HG03521 (cell line): ENCODE results near the gene PAGR1.
A peak's percentile ranks its signal among the peaks of the same experiment; 100 is the strongest.
"Not testable (repeated sequence)": the region's sequence is repeated elsewhere in the genome, so short reads cannot be mapped to it uniquely, and the experiment has no call there.

Experiments
- ATAC-seq: cut with Tn5 transposase; IDR thresholded peaks from one replicate; pipeline ENCODE4 v1.9.1; 2021; ENCODE audit warnings: mild to moderate bottlenecking, moderate library complexity; ENCODE audit not compliant: unreplicated experiment

The PAGR1 gene

DNA sequence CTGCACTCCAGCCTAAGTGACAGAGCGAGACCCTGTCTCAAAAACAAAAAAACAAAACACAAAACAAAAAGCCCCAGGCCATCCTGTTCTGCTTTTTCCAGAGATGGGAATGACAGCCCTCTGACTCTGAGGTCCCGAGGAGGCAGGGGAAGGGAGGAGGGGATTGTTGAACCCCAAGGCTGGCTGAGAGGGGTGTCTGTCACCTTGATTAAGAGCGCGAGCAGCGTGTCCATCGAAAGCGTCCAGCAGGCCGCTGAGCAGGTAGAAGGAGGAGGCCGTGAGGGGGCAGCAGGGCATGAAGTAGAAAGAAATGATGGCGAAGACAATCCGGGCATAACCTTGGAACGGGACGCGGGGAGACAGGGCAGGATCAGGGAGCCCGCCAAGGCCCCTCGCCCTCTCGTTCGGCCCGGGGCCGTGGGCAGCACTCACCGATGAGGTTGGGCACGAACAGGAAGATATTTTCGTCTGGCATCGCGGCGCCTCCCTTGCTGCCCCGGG lies 46.5 kb downstream of the PAGR1 start:
- no peak for ATAC-seq

DNA sequence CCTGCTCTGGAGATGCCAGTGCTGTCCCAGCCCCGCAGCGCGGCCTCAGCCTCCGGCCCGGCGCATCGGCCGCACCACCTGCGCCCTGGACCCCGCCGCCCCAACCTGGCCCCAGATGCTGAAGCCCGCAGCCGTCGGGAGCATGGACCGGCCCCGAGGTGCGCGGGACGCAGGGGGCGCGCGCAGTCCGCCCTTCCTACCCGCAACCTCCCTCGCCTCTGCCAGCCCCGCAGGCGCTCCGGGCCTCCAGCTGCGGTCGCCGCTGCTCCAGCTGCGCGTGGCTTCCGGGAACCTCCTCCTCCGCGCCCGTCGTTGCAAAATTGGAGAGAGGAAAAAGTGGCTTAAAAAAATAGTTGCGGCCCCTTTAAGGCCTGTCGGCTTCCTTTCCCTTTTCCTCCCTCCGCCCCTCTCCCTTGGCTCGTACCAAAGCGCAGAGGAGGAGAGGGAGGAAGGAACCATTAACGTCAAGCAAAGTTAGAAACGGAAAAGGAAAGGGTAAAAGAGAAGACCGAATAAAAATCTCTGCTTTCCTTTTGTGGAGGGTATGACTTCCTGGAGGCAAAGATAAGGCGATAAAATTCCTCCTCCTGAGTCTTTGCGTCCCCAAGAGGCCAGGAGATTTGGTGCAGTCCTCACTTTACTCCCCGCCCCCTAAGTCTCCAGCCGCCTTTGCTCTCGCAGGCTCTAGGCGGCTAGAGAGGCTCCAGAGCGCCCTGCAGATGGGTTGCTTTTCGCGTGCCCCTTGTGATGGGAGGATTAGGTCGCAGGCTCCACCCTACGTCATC lies 47.1 kb downstream of the PAGR1 start, which contains the start of gene CDIPT:
CDIPT (minus strand) TSS at position 343 of the 785 bp plus-strand sequence. CDS start 369 bp downstream, outside the sequence.
- peak; percentile 88 for ATAC-seq

- ATAC-seq: no peak
Observed at GRCh38 chr16:29863669-29863984, 47.7 kb downstream of the PAGR1 start.

- no peak for ATAC-seq
Observed at GRCh38 chr16:29864205-29864604, 48.3 kb downstream of the PAGR1 start.

GRCh38 chr16:29868396-29869009 lies 52.6 kb downstream of the PAGR1 start:
- no peak for ATAC-seq

GRCh38 chr16:29869067-29869466 lies 53.1 kb downstream of the PAGR1 start:
- ATAC-seq: not testable (repeated sequence)
